HG02981 (cell line): ENCODE measurements around the gene FHL2.
A peak's percentile ranks its signal among the peaks of the same experiment; 100 is the strongest.
"Not testable (repeated sequence)": the region's sequence is repeated elsewhere in the genome, so short reads cannot be mapped to it uniquely, and the experiment has no call there.

Source experiments
- ATAC-seq: cut with Tn5 transposase; IDR thresholded peaks from one replicate; pipeline ENCODE4 v1.9.1; 2021; ENCODE audit warnings: mild to moderate bottlenecking, moderate library complexity; ENCODE audit not compliant: unreplicated experiment

Gene FHL2

DNA sequence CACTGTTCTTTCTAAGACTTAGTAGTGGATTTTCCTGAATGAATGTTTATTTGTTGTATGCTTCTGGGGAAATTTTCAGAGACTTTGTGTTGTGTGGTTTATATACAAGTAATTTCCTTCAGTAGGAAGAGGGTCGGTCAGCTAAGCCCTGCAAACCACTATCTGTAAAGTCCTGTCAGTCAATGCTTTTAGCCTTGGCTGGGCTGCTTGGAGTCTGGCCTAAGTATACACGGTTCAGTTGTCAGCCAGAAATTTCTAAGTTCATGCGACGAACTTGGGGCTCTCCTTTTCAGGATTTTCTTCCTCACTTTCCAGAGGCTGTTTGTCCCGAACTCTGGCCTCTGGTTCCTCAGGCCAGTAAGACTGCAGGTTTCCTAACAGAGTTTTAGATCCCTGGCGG is 40.3 kb downstream of the FHL2 start:
- no peak for ATAC-seq

- ATAC-seq: no peak
Measured at GRCh38 chr2:105357122-105357521, 41.7 kb downstream of the FHL2 start.

DNA sequence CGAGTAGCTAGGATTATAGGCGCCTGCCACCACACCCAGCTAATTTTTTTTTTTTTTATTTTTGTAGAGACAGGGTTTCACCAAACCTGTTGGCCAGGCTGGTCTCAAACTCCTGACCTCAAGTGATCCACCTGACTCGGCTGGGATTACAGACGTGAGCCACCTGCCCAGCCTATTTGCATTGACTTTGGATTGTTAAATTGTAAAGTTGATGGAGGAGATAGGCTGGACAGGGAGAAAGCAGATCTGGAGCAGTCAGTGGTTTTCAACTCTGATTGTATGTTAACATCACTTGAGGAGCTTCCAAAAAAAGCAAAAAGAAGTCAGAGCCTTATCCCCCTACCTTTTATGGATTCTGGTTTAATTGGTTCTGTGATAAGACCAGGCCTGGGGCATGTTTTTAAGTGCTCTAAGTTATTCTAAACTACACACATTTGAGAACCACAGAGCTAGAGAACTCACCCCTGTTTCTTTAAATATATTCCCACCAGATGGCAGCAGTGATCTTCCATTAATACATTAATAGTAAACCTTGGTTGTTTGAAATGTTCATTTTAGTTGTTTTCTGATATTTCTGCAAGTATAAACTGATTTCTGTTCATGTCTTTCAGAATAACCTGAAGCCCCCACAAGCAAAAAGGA is 54.0 kb downstream of the FHL2 start:
- ATAC-seq: no peak

DNA sequence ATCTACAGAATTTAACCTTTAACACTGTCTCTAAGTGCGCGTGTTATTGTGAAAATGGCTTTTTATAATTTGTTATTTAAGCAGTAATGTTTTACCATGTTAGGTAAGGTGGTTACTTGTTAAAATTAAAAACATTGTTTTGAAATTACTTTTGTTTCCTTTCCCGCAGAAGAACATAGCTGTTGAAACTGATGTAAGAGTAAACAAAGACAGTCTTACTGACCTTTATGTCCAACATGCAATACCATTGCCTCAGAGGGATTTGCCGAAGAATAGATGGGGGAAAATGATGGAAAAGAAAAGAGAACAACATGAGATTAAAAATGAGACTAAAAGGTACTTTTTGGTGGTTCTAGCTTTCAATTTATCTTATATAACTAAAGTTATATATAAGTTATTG is 59.4 kb downstream of the FHL2 start:
- no peak for ATAC-seq

DNA sequence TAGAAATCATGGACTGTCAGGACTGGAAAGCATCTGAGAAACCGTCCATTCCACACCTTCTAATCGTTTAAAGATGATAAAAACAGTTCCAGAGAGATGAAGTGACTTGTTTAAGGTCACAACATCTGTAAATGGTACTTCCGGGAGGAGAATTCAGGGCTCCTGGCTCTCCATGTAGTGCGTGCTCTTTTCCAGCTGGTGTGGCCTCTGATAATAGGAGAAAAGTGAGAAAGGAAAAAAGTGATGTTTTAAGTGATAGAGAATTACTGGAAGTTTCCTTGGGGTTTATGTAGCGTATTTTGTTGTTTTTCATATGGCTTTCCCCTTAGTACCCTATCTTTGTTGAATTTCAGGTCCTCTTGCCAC is 60.8 kb downstream of the FHL2 start:
- ATAC-seq: peak; percentile 9

- peak; percentile 88 for ATAC-seq
Measured at GRCh38 chr2:105337122-105338019, 61.5 kb downstream of the FHL2 start, which contains the start of gene C2orf49. Gene C2orf49, plus strand, starts transcription at chr2:105337540. Its CDS starts 48 bp downstream, at chr2:105337588.

DNA sequence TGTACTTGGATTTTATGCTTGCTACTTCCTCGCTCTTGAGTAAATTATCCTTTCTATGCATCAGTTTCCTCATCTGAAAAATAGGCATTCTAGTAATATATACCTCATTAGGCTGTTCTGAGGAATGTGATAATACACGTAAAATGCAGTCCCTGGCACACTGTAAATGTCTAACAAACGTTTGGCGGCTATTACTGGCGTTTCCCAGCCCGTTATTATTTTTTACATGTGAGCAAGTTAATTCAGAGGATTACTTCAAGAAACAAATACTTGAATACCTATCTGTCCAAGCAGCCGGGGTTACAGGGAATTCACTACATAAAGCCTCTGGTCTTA is 62.1 kb downstream of the FHL2 start:
- no peak for ATAC-seq

DNA sequence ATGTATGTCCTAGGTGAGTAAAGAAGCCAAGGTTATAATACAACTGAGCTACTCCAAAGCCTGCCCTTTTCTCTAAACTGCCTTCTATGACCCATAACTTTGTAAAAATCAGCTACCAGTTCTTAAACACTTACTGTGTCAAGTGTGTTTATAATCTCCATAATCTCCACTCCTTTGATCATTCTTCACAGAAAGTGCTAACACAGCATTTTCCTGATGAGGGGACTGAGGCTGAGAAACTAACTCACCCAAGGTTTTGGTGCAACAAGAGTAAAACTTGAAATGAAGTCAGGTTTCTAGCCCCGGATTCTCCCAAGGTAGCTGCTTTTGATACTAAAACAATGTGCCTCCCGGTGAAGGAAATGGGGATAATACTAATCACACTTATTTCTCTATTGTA is 63.4 kb downstream of the FHL2 start:
- ATAC-seq: no peak

DNA sequence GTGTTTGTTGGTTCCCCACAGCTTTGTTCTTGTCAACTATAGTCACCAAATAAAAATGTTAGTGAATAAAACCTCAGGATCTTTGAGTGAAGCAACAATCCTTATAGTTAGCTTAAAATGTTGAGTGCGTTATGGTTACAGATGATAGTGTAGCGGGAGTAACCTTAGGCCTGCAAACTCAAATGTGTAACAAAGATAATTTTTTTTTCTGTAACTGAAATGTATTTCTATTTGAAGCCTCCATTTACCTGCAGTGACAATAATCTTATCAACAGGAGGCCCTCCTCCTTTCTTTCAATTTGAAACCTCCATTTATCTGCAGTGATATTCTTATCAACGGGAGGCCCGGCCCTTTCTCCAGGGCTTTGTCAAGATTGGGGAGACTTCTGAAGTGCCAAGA is 64.6 kb downstream of the FHL2 start:
- no peak for ATAC-seq

DNA sequence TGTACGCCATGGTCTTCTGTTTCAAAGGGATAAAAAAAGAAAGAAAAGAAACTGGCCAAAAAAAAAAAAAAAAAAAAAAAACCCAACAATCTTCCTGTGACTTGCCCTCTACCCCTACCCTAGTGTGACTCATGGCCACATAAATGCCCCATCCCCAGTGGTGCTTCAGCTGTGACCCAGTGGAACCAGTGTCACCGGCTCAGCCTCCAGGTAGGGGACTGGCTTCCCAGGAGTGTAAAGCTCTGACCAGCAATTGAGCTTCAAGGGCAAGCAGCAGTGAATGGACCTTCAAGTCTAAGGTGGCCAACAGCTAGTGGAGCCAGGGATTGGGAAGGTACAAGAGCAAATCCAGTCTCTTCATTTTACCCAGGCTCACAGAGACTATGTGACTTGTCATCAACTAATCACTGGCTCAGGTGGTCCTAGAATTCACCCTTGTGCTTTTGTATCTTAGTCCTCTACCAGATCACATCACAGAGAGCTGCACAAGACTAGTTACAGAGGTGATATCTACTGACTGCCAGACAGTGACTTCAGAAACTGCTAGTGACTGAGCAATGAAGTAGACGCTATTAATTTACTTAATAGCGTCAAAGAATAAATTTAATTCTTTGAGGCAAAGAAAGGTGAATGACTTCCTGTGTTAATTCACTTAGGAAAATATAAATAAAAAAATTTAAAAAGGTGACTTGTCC is 68.0 kb downstream of the FHL2 start:
- no peak for ATAC-seq

DNA sequence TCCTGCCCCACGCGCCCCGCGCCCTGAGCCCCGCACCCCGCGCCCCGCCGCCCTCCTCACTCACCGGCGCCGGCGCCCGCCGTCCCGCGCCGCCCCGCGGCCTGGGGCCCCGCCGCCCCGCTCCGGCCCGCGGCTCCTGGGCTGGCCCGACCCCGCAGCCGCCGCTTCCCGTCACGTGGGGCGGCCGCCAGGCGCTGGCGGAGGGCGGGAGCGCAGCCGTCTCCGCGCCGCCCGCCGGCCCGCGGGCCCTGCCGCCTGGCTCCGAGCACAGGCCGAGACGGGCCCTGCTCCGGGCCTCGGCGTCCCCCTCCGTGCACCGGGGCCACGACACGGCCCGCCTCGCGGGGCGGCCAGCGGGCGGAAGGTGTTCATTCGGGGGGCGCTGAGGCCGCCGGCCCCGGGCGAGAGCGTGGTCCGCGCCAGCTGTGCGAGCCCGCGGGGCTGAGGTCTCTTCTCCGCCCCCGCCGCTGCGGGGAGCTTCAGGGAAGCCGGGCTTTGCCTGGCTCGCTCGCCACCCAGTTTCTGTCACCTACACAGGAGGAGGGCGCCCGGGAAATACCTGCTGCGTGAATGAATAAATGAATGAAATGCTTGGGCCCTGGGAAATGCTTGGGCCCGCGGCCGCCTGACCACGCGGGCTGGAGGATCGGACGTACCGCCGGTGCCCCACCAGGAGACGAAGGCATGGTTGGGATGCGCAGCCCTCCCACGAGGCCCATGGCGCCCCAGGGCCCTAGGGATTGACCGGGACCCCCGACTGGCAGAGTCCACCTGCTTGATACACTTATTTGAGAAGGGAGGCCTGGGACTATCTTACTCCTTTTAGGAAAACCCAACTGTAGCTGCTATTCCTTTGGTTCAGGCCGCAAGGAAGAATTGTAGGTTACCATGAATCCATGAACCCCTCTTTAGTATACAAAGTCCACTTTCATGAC is 69.0 kb downstream of the FHL2 start, which contains the start of gene TGFBRAP1:
Gene TGFBRAP1 (minus strand): TSS at position 175 of the 935 bp plus-strand sequence. CDS start 21,434 bp downstream, outside the sequence.
- peak; percentile 62 for ATAC-seq

DNA sequence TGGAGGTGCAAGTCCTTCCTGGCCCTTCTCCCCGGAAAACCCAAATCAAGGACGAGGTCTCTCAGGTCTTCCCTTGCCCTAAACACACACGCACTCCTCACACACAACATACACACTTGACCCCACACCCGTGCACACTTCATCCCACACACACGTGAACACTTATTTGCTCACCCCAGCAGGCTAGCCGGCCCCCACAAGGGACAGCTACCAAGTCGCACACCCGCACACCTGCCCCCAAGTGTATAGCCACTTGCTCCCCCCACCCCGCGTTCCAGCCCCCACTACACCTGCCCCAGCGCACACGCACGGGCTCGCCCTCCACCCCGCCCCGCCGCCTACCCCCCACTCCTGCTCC is 69.7 kb downstream of the FHL2 start:
- ATAC-seq: peak; percentile 5

- ATAC-seq: peak; percentile 37
Measured at GRCh38 chr2:105328281-105329196, 70.3 kb downstream of the FHL2 start.

DNA sequence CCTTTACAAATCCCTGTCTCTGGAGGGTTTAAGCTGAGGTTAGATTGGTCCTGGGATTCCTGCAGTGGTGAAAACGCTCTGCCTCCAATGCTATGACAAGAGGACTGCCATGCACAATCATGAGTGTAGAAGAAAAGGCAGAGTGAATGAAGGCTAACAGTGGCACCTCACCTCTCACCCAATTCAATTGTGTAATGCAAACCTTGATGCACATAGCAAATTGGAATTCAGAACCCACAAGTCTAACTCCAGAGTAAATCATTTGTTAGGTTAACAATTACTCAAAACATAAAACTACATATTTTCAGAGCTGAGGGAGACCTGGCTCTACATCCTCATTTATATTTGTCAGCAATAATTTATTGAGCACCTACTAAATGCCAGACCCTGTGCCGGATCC is 71.2 kb downstream of the FHL2 start:
- ATAC-seq: no peak

DNA sequence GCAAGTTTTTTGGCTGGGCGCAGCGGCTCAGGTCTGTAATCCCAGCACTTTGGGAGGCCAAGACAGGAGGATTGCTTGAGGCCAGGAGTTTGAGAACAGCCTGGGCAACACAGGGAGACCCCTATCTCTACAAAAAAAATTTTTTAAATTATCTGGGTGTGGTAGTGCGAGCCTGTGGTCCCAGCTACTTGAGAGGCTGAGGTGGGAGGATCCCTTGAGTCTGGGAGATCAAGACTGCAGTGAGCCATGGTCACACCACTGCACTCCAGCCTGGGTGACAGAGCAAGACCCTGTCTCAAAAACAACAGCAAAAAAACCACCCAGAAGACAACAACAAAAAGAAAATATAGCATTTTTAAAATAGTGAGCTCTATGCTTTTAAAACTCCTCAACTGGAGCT is 71.6 kb downstream of the FHL2 start:
- ATAC-seq: not testable (repeated sequence)

- no peak for ATAC-seq
Measured at GRCh38 chr2:105325389-105325963, 73.4 kb downstream of the FHL2 start.

DNA sequence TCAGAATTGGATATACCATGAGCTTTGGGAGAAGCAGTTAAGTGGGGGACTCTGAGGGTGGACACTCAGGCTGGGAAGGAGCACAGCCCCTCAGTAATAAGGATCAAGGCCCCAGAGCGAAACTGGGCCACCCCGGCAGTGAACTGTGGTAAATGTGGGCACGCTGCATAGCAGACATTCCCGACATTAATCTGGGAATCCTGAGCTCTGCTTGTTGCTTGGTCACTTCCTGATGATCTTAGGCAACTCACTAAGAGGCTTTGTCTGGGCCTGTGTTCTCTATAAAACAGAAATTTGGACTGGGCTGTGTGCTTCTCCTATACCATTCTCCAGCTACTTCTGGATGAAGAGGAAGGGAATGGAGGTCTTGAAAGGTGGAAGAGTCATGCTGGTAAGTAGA is 74.1 kb downstream of the FHL2 start:
- no peak for ATAC-seq

GRCh38 chr2:105324101-105324500 is 74.8 kb downstream of the FHL2 start:
- ATAC-seq: no peak

GRCh38 chr2:105323111-105323510 is 75.7 kb downstream of the FHL2 start:
- ATAC-seq: no peak
